Thymus (tissue), 11 donors: ENCODE data around the gene NME7. TPM values are rescaled to one million over a fixed set of nuclear protein-coding genes. Genes with fewer than 3 reads are reported as not detected.
"Not testable (repeated sequence)": the region's sequence is repeated elsewhere in the genome, so short reads cannot be mapped to it uniquely, and the experiment has no call there.

Experiments used
- DNase-seq, 9 donors: peaks; one replicate each; pipeline ENCODE4 v3.0.0-alpha.2; 2013; ENCODE audit warnings: low spot score in 9 of 9, low read depth in 6 of 9, missing footprints in 1 of 9
- H3K27ac ChIP-seq, 2 donors: one replicate each; pipeline ENCODE4 v1.5.1; 2013; ENCODE audit warnings: control low read depth in 1 of 2, low read depth in 1 of 2, low read length in 1 of 2, mild to moderate bottlenecking in 1 of 2, moderate library complexity in 1 of 2
- H3K27me3 ChIP-seq, 2 donors: one replicate each; pipeline ENCODE4 v1.5.1; 2013; ENCODE audit warnings: low read length in 1 of 2; ENCODE audit not compliant: control insufficient read depth in 2 of 2, insufficient read depth in 1 of 2
- H3K36me3 ChIP-seq, 2 donors: one replicate each; pipeline ENCODE4 v1.5.1; 2013; ENCODE audit warnings: low read length in 1 of 2, mild to moderate bottlenecking in 1 of 2, moderate library complexity in 1 of 2; ENCODE audit not compliant: control insufficient read depth in 2 of 2, insufficient read depth in 2 of 2
- H3K4me1 ChIP-seq, 2 donors: one replicate each; pipeline ENCODE4 v1.5.1; 2013; ENCODE audit warnings: low read length in 2 of 2; ENCODE audit not compliant: control insufficient read depth in 2 of 2, insufficient read depth in 2 of 2
- H3K4me3 ChIP-seq, 2 donors: one replicate each; pipeline ENCODE4 v1.5.1; 2013; ENCODE audit warnings: low read length in 2 of 2, control low read depth in 1 of 2, mild to moderate bottlenecking in 1 of 2
- H3K9me3 ChIP-seq, 2 donors: one replicate each; pipeline ENCODE4 v1.5.1; 2013; ENCODE audit warnings: low read length in 1 of 2, mild to moderate bottlenecking in 1 of 2; ENCODE audit not compliant: control insufficient read depth in 2 of 2, insufficient read depth in 1 of 2
- WGBS: extraction: QIAGEN DNeasy Blood & Tissue Kit; methylation state at CpG from one replicate; pipeline ENCODE4 v1.1.7; 2013; 5-methylcytosine and 5-hydroxymethylcytosine counted together
- polyA plus RNA-seq: library from polyadenylated mRNA; stranded (reverse); fragments of 200-250 nt; gene quantifications from one replicate; pipeline ENCODE4 v1.2.3, GENCODE V29; 2013
- total RNA-seq: library from RNA; stranded (reverse); fragments of 120-200 nt; gene quantifications from one replicate; pipeline ENCODE4 v1.2.4, GENCODE V29; 2013
- donor health status: healthy.

NME7 gene
- total and polyA plus RNA-seq, 2 donors, result 14.9 to 16.1 TPM

DNA sequence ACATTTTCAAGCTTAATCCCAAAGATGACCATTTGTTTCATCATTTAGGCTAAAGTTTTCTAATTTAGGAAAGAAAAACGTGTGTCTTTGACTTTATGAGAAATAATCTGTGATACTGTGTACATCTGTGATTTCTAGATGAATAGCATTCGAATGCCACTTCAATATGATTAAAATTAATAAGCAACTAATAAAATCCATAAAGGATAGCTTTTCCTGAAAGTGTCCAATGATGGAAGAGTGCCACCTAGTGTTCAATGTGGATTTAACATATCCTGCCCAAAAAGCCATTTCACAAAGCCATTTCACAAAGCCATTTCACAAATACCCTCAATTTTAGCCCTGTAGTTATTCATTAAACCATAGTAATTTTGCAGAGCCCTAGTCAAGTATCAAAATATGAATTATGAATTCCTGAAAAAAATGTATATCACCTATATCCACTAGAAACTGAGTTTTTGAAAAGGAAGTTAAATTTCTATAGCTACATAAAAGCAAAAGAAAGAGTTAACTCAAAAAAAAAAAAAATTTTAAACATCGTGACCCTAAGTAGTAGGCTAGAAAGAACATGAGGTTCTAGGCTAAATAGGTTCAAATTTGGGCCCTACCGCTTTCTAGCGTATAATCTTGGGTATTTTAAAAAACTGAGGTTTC is 19.1 kb downstream of the NME7 start:
- Histone ChIP-seq H3K27ac (no peak overlapping the region), H3K9me3 (no peaks in the 10 kb centered on the region), H3K4me3 (no peak overlapping the region), H3K36me3 (no peaks in the 10 kb centered on the region), H3K4me1 (no peaks in the 10 kb centered on the region), H3K27me3 (no peaks in the 10 kb centered on the region)
- WGBS, result 69% methylated on average over 5 of the region's 5 CpGs
- peak in 6 of 9 donors; percentile 28 to 71 (median 58) for DNase-seq

DNA sequence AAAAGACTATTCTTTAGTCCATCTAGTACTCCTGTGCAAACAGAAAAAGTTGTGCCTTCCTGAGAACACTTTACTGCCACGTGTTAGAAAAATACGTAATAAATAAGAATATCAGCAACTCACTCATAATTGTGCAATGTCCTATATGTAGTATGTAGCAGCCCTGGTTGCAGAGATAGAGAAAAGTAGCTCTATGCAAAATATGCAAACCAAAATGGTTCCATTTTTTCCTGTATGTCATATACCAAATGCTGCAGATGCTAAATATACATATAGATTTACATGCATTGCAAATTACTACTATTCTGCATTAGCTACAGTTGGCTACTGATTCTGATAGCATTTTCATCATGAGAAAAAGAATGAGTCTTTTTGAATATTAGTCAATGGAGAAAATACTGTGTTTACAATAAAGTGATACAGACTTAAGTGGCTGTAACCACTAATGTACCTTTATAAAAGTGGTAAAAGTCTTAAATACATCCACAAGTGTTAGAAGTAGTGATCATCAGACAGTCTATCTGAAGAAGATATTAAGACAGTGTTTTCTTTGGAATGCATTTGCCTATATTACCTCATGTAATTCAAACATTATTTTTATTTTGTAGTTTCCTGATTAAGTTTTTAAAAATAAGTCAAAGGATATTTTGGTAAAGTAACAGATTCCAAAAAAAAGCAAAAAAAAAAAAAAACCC is 19.8 kb downstream of the NME7 start:
- DNase-seq, result no peak
- H3K9me3 ChIP-seq, result no peaks in the 10 kb centered on the region
- H3K27me3 ChIP-seq, result no peaks in the 10 kb centered on the region
- no peak overlapping the region for H3K27ac ChIP-seq
- H3K4me3 ChIP-seq, result no peak overlapping the region
- H3K36me3 ChIP-seq, result no peaks in the 10 kb centered on the region
- H3K4me1 ChIP-seq, result no peaks in the 10 kb centered on the region
- 95% methylated on average over 2 of the region's 2 CpGs for WGBS

DNA sequence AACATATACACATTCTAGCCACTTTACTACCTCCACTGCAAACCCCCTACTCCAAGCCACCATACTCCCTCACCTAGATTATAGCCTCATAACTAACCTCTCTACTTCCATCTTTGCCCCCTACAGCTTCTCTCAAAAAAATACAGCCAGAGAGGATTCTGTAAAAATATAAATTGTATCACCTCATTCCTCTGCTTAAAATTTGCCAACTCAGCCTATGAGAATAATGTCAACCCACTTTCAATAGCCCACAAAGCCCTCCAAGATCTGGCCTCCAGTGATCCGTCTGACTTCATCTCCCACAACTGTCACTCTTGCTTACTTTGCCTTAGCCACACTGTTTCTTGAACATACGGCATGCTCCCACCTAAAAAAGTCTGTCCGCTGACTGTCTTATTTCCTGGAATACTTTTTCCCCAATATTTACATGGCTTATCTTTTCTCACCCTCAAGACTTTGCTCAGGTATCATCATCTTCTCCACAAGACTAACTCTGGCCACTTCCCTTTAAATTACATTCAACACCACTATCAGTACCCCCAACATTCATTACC is 21.5 kb downstream of the NME7 start:
- 97% methylated on average over 3 of the region's 3 CpGs for WGBS
- Histone ChIP-seq H3K36me3 (no peaks in the 10 kb centered on the region), H3K9me3 (peaks cover 0 to 5% of the 10 kb centered on the region in 2 donors), H3K27ac (no peak overlapping the region), H3K27me3 (no peaks in the 10 kb centered on the region), H3K4me1 (no peaks in the 10 kb centered on the region), H3K4me3 (no peak overlapping the region)
- no peak for DNase-seq

DNA sequence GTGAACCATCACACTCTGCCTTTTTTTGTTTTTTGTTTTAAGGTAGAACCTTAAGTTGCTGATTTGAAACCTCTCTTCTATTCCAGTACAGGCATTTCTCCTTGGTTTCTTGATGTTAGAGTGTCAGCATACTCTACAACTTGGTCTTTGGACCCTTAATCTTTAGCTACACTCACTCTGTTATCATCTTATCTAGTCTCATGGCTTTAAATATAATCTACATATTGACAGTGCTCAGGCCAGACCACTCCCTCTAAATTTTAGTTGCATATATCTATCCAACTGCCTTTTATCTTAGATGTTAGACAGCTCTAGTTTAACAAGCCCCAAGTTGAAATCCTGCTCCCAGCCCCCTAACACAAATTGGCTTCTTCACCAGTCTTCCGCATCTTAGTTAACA is 22.1 kb downstream of the NME7 start:
- WGBS, result 98% methylated on average over 1 of the region's 1 CpG
- Histone ChIP-seq H3K27ac (no peak overlapping the region), H3K36me3 (no peaks in the 10 kb centered on the region), H3K9me3 (peaks cover 0 to 5% of the 10 kb centered on the region in 2 donors), H3K4me1 (no peaks in the 10 kb centered on the region), H3K27me3 (no peaks in the 10 kb centered on the region), H3K4me3 (no peak overlapping the region)
- DNase-seq, result no peak

DNA sequence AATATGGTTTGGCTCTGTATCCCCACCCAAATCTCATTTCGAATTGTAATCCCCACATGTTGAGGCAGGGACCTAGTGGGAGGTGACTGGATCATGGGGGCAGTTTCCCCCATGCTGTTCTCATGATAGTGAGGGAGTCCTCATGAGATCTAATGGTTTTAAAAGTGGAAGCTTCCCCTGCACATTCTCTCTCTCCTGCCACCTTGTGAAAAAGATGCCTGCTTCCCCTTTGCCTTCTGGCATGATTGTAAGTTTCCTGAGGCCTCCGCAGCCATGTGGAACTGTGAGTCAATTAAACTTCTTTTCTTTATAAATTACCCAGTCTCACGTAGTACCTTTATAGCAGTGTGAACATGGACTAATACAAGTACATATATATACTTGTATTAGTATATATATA is 25.5 kb downstream of the NME7 start:
- H3K27me3 ChIP-seq, H3K9me3 ChIP-seq, H3K36me3 ChIP-seq, H3K4me1 ChIP-seq, H3K4me3 ChIP-seq, H3K27ac ChIP-seq, DNase-seq: not testable (repeated sequence)
- 92% methylated on average over 3 of the region's 3 CpGs for WGBS

DNA sequence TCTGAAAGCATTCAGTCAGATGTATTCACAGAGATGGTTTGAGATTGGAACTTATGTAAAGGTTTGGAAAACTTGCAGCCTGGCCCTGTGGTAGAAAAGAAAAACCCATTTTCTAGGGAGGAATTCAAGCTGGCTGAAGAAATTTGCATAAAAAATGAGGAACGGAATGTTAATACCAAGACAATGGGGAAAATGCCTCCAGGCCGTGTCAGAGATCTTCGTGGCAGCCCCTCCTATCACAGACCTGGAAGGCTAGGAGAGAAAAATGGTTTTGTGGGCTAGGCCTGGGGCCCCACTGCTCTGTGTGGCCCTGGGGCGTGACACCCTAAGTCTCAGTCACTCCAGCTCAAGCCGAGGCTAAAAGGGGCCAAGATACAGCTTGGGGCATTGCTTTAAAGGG is 26.7 kb downstream of the NME7 start:
- Histone ChIP-seq H3K4me1 (no peaks in the 10 kb centered on the region), H3K9me3 (peaks cover 0 to 5% of the 10 kb centered on the region in 2 donors), H3K4me3 (no peak overlapping the region), H3K27me3 (no peaks in the 10 kb centered on the region), H3K36me3 (no peaks in the 10 kb centered on the region), H3K27ac (no peak overlapping the region)
- DNase-seq, result no peak
- WGBS, result 98% methylated on average over 5 of the region's 5 CpGs

DNA sequence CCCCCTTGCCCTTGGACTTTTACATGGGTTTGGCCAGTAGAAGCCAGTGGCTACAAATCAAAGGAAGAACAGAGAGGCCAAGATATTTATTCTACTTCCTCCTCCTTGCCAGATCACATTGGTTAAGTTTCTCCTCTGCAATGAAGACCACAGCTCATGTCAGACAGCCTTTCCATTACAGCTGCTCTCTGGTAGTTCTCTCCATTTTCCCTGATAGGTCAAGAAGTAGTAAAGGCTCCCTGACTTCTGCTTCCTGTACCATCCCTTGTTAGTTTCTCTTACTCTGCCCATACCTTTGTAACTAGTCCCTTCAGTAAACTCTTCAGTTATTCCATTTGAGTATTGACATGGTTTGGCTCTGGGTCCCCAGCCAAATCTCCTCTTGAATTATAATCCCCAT is 27.8 kb downstream of the NME7 start:
- DNase-seq, result no peak
- no peaks in the 10 kb centered on the region for H3K4me1 ChIP-seq
- H3K36me3 ChIP-seq, result no peaks in the 10 kb centered on the region
- peaks cover 0 to 5% of the 10 kb centered on the region in 2 donors for H3K9me3 ChIP-seq
- H3K27me3 ChIP-seq, result no peaks in the 10 kb centered on the region
- no peak overlapping the region for H3K4me3 ChIP-seq
- no peak overlapping the region for H3K27ac ChIP-seq

DNA sequence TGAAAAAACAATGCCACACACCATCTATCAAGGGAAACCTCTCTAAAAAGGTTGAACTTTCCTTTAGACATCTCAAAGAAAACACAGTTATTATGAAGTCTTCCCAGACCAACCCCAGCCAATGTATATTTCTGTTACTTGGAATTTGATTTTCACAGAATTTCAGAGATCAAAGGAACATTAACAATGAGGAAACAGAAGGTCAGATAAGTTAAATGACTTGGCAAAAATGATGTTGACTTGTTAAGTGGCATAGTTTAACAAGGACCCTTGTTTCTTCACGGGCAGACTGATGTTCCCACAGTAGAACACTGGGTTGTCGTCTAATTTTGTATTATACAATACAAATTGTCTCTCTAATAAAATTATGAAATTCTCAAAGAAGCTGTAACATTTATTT is 29.0 kb downstream of the NME7 start:
- 13% methylated on average over 2 of the region's 2 CpGs for WGBS
- no peaks in the 10 kb centered on the region for H3K36me3 ChIP-seq

DNA sequence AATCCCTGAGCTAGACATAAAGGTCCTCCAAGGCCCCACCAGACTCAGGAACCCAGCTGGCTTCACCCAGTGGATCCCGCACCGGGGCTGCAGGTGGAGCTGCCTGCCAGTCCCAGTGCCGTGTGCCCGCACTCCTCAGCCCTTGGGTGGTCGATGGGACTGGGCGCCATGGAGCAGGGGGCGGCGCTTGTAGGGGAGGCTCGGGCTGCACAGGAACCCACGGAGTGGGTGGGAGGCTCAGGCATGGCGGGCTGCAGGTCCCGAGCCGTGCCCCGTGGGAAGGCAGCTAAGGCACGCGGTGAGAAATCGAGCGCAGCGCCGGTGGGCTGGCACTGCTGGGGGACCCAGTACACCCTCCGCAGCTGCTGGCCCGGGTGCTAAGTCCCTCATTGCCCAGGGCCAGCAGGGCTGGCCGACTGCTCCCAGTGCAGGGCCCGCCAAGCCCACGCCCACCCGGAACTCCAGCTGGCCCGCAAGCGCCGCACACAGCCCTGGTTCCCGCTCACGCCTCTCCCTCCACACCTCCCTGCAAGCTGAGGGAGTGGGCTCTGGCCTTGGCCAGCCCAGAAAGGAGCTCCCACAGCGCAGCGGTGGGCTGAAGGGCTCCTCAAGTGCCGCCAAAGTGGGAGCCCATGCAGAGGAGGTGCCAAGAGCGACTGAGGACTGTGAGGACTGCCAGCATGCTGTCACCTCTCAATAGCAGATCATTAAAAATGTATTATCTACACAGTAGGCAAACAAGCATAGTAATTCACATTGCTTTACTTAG is 30.5 kb downstream of the NME7 start:
- DNase-seq, result not testable (repeated sequence)
- WGBS, result 98% methylated on average over 35 of the region's 35 CpGs

More for the DNA sequence above, 29.0 kb downstream of the NME7 start:
- no peak for DNase-seq
- H3K27me3 ChIP-seq, result no peaks in the 10 kb centered on the region
- H3K4me3 ChIP-seq, result no peak overlapping the region
- H3K9me3 ChIP-seq, result peaks cover 0 to 5% of the 10 kb centered on the region in 2 donors
- H3K4me1 ChIP-seq, result no peaks in the 10 kb centered on the region
- no peak overlapping the region for H3K27ac ChIP-seq

More for the DNA sequence above, 30.5 kb downstream of the NME7 start:
- H3K27me3 ChIP-seq, H3K4me3 ChIP-seq, H3K9me3 ChIP-seq, H3K4me1 ChIP-seq, H3K36me3 ChIP-seq, H3K27ac ChIP-seq: not testable (repeated sequence)
